ENCODE data around the gene CLDND2.

- peak; percentile 91 for TF ChIP-seq CTCF (IDR thresholded peaks at IDR 0.05)
- no peak for TF ChIP-seq POLR2AphosphoS5 (IDR thresholded peaks at IDR 0.05; ENCODE audit: low read depth, low read length)
- peak; percentile 16 for TF ChIP-seq CHD2 (IDR thresholded peaks at IDR 0.05; ENCODE audit: low read length, partially characterized antibody)
- TF ChIP-seq RAD21 (IDR thresholded peaks at IDR 0.05; ENCODE audit: low read length): peak; percentile 75
- TF ChIP-seq TEAD4 (IDR thresholded peaks at IDR 0.05; ENCODE audit: borderline replicate concordance, insufficient read depth): no peak
- peak; percentile 69 for TF ChIP-seq MAX (IDR thresholded peaks at IDR 0.05; ENCODE audit: low read depth)
- TF ChIP-seq REST (IDR thresholded peaks at IDR 0.05; ENCODE audit: low read depth, low read length): no peak
- TF ChIP-seq RFX5 (IDR thresholded peaks at IDR 0.05; ENCODE audit: low read length): no peak
- TF ChIP-seq ZBTB33 (IDR thresholded peaks at IDR 0.05; ENCODE audit: borderline replicate concordance, low read depth): no peak
- TF ChIP-seq FOXM1 (IDR thresholded peaks at IDR 0.05; ENCODE audit: low read depth): no peak
- TF ChIP-seq FOXJ3 (CRISPR knock-in tag; IDR thresholded peaks at IDR 0.05): no peak
- TF ChIP-seq RCOR1 (IDR thresholded peaks at IDR 0.05; ENCODE audit: low read length): peak; percentile 29; the same call in 1 of the 2 replicates
- no peak for TF ChIP-seq TCF12 (IDR thresholded peaks at IDR 0.05)
- 0 out of 4 replicates have a peak, but pooled peaks of 1 of the 2 experiments have one; percentile 5 for TF ChIP-seq EP300 (IDR thresholded peaks at IDR 0.05; ENCODE audit: borderline replicate concordance in 1 of 2, low read depth in 1 of 2, low read length in 1 of 2)
Observed at GRCh38 chr19:51338563-51339312, 30.1 kb downstream of the CLDND2 start.
